T-cell (primary cell): ENCODE results near the gene FKBP11. TPM values are rescaled to one million over a fixed set of nuclear protein-coding genes. Genes with fewer than 3 reads are reported as not detected.

ENCODE experiments used
- ATAC-seq, 4 experiments: fragments of 200-7000 bp in 3 of 4; fragments of 150-1000 bp in 1 of 4; cut with Tn5 transposase; replicated peaks in 1 of 4; 1 replicate in 3 of 4; 2 replicates in 1 of 4; pipeline ENCODE4 v1.10.0; 2021; ENCODE audit warnings: moderate library complexity in 3 of 4, mild to moderate bottlenecking in 2 of 4, moderate number of reproducible peaks in 1 of 4
- CTCF ChIA-PET, 2 donors: fragments of 300-600 bp; sonication (Branson Sonifier 250); formaldehyde crosslinking; loops; one replicate each; lab custom pipeline; 2022; ENCODE audit warnings: antibody characterized with exemption in 2 of 2; lab: Charles Lee
- POLR2A ChIA-PET, 2 donors: fragments of 300-600 bp; sonication (Branson Sonifier 250); formaldehyde crosslinking; loops; one replicate each; lab custom pipeline; 2022; ENCODE audit warnings: antibody characterized with exemption in 2 of 2; lab: Charles Lee
- DNase-seq, 35 experiments: peaks; one replicate each; pipeline versions ENCODE4 v3.0.0 to v3.0.0-alpha.2; 2013 to 2023
- H3K27ac ChIP-seq: one replicate; pipeline ENCODE4 v1.5.1; 2013; ENCODE audit warnings: low read length
- H3K27me3 ChIP-seq, 2 experiments: replicated peaks in 1 of 2; 1 replicate in 1 of 2; 2 replicates in 1 of 2; pipeline versions ENCODE4 v1.6.1 to v1.7.0; 2013; ENCODE audit warnings: low read length in 1 of 2, mixed read lengths in 1 of 2; ENCODE audit not compliant: control insufficient read depth in 2 of 2, insufficient read depth in 2 of 2; ENCODE audit errors: extremely low read depth in 1 of 2
- H3K36me3 ChIP-seq, 2 donors: 1 replicate in 1 of 2; 2 replicates in 1 of 2; pipeline versions ENCODE4 v1.6.1 to v1.7.0; 2013; ENCODE audit warnings: low read length in 1 of 2; ENCODE audit not compliant: control insufficient read depth in 2 of 2, insufficient read depth in 1 of 2; ENCODE audit errors: extremely low read depth in 1 of 2
- H3K4me1 ChIP-seq, 2 experiments: 1 replicate in 1 of 2; 2 replicates in 1 of 2; pipeline versions ENCODE4 v1.6.1 to v1.7.0; 2013; ENCODE audit warnings: low read length in 2 of 2, mixed read lengths in 1 of 2; ENCODE audit not compliant: insufficient read depth in 2 of 2, control insufficient read depth in 1 of 2; ENCODE audit errors: extremely low read depth in 1 of 2
- H3K4me3 ChIP-seq, 2 donors: 1 replicate in 1 of 2; 2 replicates in 1 of 2; pipeline versions ENCODE4 v1.5.1 to v1.7.0; 2013; ENCODE audit warnings: mild to moderate bottlenecking in 2 of 2, low read length in 1 of 2, moderate library complexity in 1 of 2; ENCODE audit not compliant: control insufficient read depth in 1 of 2; ENCODE audit errors: extremely low read depth in 1 of 2
- H3K9me3 ChIP-seq: 2 replicates; pipeline ENCODE4 v1.7.0; 2013
- H3K27ac Mint-ChIP-seq, 2 donors: one replicate each; pipeline ENCODE4 v1.8.0; 2020 to 2021; ENCODE audit warnings: mild to moderate bottlenecking in 2 of 2, mixed read lengths in 2 of 2
- H3K27me3 Mint-ChIP-seq, 2 donors: one replicate each; pipeline ENCODE4 v1.8.0; 2021 to 2022; ENCODE audit warnings: mixed read lengths in 2 of 2
- H3K36me3 Mint-ChIP-seq: one replicate; pipeline ENCODE4 v1.8.0; 2021; ENCODE audit warnings: mixed read lengths
- H3K4me1 Mint-ChIP-seq, 3 donors: one replicate each; pipeline ENCODE4 v1.8.0; 2020 to 2022; ENCODE audit warnings: mixed read lengths in 3 of 3, mild to moderate bottlenecking in 1 of 3
- H3K4me3 Mint-ChIP-seq, 3 donors: one replicate each; pipeline ENCODE4 v1.8.0; 2020 to 2022; ENCODE audit warnings: mild to moderate bottlenecking in 3 of 3, mixed read lengths in 3 of 3, moderate library complexity in 3 of 3
- H3K9me3 Mint-ChIP-seq, 3 donors: one replicate each; pipeline ENCODE4 v1.8.0; 2020 to 2022; ENCODE audit warnings: mixed read lengths in 3 of 3
- WGBS: methylation state at CpG from one replicate; pipeline ENCODE4 v1.1.5; 2013; ENCODE audit warnings: missing lambda C conversion rate; ENCODE audit not compliant: insufficient coverage; 5-methylcytosine and 5-hydroxymethylcytosine counted together
- total RNA-seq, 35 experiments: library from RNA in 6 of 35; stranded (reverse) in 6 of 35; fragments of 120-200 nt in 1 of 35; gene quantifications; one replicate each; pipeline versions ENCODE4 v1.2.1 to v1.2.4 and lab custom pipeline; 2013 to 2026

Gene FKBP11
- total RNA-seq, 5 donors from 2014 or later (not counting 1 experiment from before 2014, with no cell fraction given), result 55.6 to 83.0 (median 68.1) TPM

DNA sequence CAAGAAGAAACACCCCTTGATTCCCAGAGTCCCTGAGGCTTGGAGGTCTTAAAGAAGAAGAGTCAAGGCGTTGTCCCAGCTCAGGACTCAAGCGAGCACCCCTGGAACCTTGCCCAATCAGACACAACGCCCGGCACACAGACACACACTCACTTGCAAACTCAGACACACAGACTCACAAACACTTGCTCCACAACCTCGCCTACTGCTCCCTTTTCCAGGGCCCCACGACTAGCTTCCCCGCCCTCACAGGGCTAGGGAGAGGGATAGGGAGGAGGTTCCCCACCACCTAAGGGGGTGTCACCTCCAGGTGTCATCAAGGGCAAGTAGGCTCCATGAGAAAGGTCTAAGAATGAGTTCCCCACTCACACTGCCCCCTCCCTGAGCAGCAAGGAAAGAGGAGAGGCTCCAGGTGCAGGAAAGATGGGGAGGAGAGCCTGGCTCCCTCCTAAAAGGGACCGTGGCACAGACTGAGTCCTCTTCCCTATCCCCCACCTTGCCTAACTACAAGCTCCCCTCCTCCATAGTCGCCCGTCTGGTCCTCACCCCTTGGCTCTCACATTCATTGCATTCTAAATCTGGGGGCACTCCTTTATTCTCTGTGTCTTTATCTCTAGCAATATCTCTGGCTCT lies 45.5 kb upstream of the FKBP11 start:
- ChIA-PET CTCF (no interaction called here), POLR2A (interaction anchor here in 1 of 2 donors (0.7 kb wide), 1 partner anchor 373 kb away, joined by 6 read pairs; no protein-coding TSS in a partner anchor)
- Histone ChIP-seq H3K4me1 (peaks cover 7 to 43% of the 10 kb centered on the region in 2 experiments), H3K36me3 (no peaks in the 10 kb centered on the region), H3K9me3 (no peaks in the 10 kb centered on the region), H3K27me3 (peaks cover 6 to 53% of the 10 kb centered on the region in 2 experiments), H3K27ac (no peak overlapping the region), H3K4me3 (peak overlapping the region in 1 of 2 donors; percentile 64)
- Mint-ChIP-seq H3K9me3 (no peaks in the 10 kb centered on the region), H3K27me3 (peaks cover 32 to 43% of the 10 kb centered on the region in 2 donors), H3K27ac (peak overlapping the region in 1 of 2 donors; percentile 76), H3K4me3 (peak overlapping the region; percentile 58 to 82 (median 59)), H3K36me3 (no peaks in the 10 kb centered on the region), H3K4me1 (peaks cover 26 to 35% (median 29%) of the 10 kb centered on the region in 3 donors)
- 47% methylated on average over 3 of the region's 10 CpGs for WGBS
- DNase-seq, result no peak
- ATAC-seq, result no peak

DNA sequence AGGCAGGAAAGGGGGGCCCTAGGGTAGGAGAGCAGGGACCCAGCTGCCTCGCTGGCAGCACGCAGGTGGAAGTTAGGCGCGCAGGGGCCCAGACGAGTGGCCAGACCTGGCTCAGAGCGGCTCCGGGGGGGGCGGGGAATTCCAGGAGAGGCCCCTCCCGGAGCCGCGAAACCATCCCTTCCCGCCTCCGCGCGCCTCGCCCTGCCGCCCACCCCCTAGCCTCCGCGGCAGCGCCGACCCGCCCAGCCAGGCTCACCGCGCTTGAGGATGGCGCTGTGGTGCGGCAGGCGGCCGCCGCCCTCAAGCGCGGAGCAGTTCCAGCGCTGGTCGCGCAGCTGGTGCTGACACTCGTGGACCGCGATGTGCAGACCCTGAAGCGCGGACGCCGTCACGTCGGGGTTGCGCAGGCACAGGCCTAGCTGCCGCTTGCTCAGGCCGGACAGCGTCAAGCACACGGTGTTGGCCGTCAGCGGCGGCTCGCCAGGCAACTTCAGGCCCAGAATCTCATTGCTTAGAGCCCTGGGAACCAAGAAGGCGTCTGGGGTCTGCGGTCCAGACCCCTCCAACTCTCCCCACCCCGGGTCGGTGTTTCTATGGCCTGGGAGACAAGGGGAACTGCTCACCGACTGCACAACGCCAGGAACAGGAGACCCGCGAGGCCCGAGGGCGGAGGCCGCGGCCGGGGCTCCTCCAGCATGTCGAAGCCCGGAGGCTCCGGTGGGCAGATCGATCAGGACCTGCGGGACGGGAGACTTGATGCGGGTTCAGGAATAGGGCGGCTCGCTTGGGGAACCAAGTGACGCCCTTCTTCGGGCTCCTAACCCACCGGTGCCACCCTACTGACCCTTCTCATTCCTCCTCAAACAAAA lies 44.8 kb upstream of the FKBP11 start:
- H3K4me1 Mint-ChIP-seq, result peaks cover 26 to 35% (median 29%) of the 10 kb centered on the region in 3 donors
- Histone ChIP-seq H3K27ac (no peak overlapping the region), H3K9me3 (no peaks in the 10 kb centered on the region), H3K4me3 (peak overlapping the region; percentile 2 to 64), H3K4me1 (peaks cover 7 to 43% of the 10 kb centered on the region in 2 experiments), H3K36me3 (no peaks in the 10 kb centered on the region), H3K27me3 (peaks cover 6 to 53% of the 10 kb centered on the region in 2 experiments)
- ChIA-PET CTCF (interaction anchor here in 1 of 2 donors (0.7 kb wide), 1 partner anchor 232 kb away, joined by 22 read pairs; no protein-coding TSS in a partner anchor), POLR2A (no interaction called here)
- peak overlapping the region; percentile 34 to 82 (median 58) for H3K4me3 Mint-ChIP-seq
- no peak overlapping the region for H3K27ac Mint-ChIP-seq
- H3K36me3 Mint-ChIP-seq, result no peaks in the 10 kb centered on the region
- H3K9me3 Mint-ChIP-seq, result no peaks in the 10 kb centered on the region
- WGBS, result 9% methylated on average over 66 of the region's 77 CpGs
- DNase-seq, result peak in 12 of 35 experiments; percentile 8 to 69 (median 34)
- H3K27me3 Mint-ChIP-seq, result peaks cover 32 to 42% of the 10 kb centered on the region in 2 donors
- peak; percentile 78 to 82 (median 78) for ATAC-seq

DNA sequence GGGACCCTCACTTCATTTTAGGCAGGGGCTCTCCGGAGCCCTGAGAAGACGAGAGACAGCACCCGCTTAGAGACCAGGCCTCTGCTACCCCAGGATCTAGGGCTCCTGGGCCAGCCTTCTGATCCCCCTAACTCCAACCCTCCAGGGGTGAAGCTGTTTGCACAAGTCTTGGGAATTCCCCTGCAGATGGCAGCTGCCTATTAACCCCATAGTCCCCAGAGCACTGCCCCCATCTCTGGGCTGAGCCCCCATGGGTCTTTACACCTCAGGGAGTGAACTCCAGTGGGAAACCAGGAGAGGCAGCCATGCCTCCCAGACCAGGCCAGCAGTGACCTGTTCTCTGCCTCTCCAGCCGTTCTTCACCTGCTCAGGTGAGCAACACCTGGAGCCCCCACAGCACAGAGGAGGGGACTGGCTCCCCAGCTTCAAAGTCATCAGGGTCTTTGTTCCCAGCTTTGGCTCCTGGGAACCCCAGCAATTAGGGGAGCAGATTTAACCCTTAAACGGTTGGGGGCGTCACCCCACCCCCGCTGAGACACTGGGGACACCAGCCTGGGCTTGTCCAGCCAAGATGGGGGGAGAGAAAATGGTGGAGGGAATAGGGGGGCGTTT lies 44.0 kb upstream of the FKBP11 start:
- Mint-ChIP-seq H3K4me1 (peaks cover 26 to 35% (median 26%) of the 10 kb centered on the region in 3 donors), H3K27ac (no peak overlapping the region), H3K36me3 (no peaks in the 10 kb centered on the region), H3K27me3 (peaks cover 27 to 37% of the 10 kb centered on the region in 2 donors), H3K4me3 (peak overlapping the region in 1 of 3 donors; percentile 82), H3K9me3 (no peaks in the 10 kb centered on the region)
- H3K4me1 ChIP-seq, result peaks cover 7 to 42% of the 10 kb centered on the region in 2 experiments
- no peaks in the 10 kb centered on the region for H3K9me3 ChIP-seq
- H3K36me3 ChIP-seq, result no peaks in the 10 kb centered on the region
- ATAC-seq, result no peak
- no peak overlapping the region for H3K27ac ChIP-seq
- POLR2A ChIA-PET, result interaction anchor here in 1 of 2 donors (0.6 kb wide), 1 partner anchor 37 kb away, joined by 4 read pairs; no protein-coding TSS in a partner anchor
- WGBS, result 86% methylated on average over 7 of the region's 8 CpGs
- H3K27me3 ChIP-seq, result peaks cover 6 to 51% of the 10 kb centered on the region in 2 experiments
- DNase-seq, result no peak
- CTCF ChIA-PET, result interaction anchor here (0.5 to 2.1 kb wide), 8 partner anchors 9 to 232 kb away, joined by 3 to 22 read pairs (median 4); partner anchors contain the start of genes ARF3 (in 1 of the 2), FKBP11 (in 1 of the 2) and WNT1 (in 1 of the 2)
- H3K4me3 ChIP-seq, result no peak overlapping the region

DNA sequence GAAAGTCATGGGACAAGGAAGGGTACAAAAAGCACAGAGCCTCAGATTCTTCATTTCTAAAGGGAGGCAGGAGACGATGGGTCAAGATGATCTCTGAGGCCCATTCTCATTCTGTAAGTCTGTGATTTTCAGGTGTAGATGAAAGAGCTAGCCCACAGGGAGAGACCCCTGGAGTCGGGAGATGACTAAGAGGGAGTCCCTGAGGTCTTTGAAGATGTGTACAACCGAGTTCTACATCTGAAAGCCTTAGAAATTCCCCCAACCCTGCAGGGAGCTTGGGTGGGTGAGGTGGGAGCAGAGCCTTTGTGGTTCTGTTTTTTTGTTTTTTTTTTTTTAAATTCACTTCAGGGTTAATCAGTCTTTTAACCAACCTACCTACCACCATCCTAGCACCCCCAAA lies 43.2 kb upstream of the FKBP11 start:
- H3K4me1 Mint-ChIP-seq, result peaks cover 24 to 35% (median 26%) of the 10 kb centered on the region in 3 donors
- no peak overlapping the region for H3K4me3 ChIP-seq
- H3K27me3 Mint-ChIP-seq, result peaks cover 24 to 33% of the 10 kb centered on the region in 2 donors
- H3K27me3 ChIP-seq, result peaks cover 6 to 43% of the 10 kb centered on the region in 2 experiments
- ATAC-seq (no peak), DNase-seq (no peak)
- no peak overlapping the region for H3K27ac Mint-ChIP-seq
- H3K9me3 ChIP-seq, result no peaks in the 10 kb centered on the region
- H3K9me3 Mint-ChIP-seq, result no peaks in the 10 kb centered on the region
- no peak overlapping the region for H3K4me3 Mint-ChIP-seq
- H3K4me1 ChIP-seq, result peaks cover 7 to 36% of the 10 kb centered on the region in 2 experiments
- no peaks in the 10 kb centered on the region for H3K36me3 ChIP-seq
- ChIA-PET CTCF (interaction anchor here (0.6 to 2.1 kb wide), 7 partner anchors 9 to 1087 kb away, joined by 3 to 6 read pairs (median 5); partner anchors contain the start of genes ARF3 (in 1 of the 2), FKBP11 (in 1 of the 2) and WNT1 (in 1 of the 2)), POLR2A (interaction anchor here in 1 of 2 donors (0.6 kb wide), 2 partner anchors 36 to 359 kb away, joined by 4 to 7 read pairs; no protein-coding TSS in a partner anchor)
- H3K36me3 Mint-ChIP-seq, result no peaks in the 10 kb centered on the region
- no peak overlapping the region for H3K27ac ChIP-seq
- WGBS, result 57% methylated on average over 1 of the region's 3 CpGs

DNA sequence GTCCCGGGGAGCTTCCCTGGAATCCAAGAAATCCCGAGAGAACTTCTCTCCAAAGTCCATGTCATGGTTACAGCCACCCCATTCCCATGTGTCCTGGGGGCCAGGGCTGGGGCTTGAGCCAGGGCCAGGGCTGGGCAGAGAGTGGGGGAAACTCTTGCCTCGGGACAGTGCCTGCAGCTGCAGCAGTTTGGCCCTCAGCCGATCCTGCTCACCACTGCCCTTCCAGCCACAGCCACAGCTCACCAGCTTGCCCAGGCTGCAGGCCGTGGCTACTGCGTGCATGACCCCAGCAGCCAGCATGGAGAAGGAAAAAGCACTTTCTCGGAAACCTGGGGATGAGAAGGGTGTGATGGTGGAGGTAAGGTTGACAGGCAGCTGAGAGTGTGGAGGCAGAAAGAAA lies 42.7 kb upstream of the FKBP11 start:
- H3K4me3 ChIP-seq, result no peak overlapping the region
- Mint-ChIP-seq H3K9me3 (no peaks in the 10 kb centered on the region), H3K27ac (no peak overlapping the region), H3K27me3 (peaks cover 19 to 28% of the 10 kb centered on the region in 2 donors), H3K36me3 (no peaks in the 10 kb centered on the region), H3K4me3 (no peak overlapping the region), H3K4me1 (peaks cover 24 to 35% (median 26%) of the 10 kb centered on the region in 3 donors)
- ATAC-seq, result no peak
- H3K36me3 ChIP-seq, result no peaks in the 10 kb centered on the region
- CTCF ChIA-PET, result interaction anchor here (0.6 to 2.1 kb wide), 3 partner anchors 43 to 1087 kb away, joined by 5 to 6 read pairs (median 5); partner anchors contain the start of gene FKBP11 (in 1 of the 2)
- DNase-seq, result no peak
- POLR2A ChIA-PET, result interaction anchor here in 1 of 2 donors (0.6 kb wide), 1 partner anchor 359 kb away, joined by 7 read pairs; no protein-coding TSS in a partner anchor
- no peak overlapping the region for H3K27ac ChIP-seq
- peaks cover 6 to 39% of the 10 kb centered on the region in 2 experiments for H3K27me3 ChIP-seq
- 100% methylated on average over 1 of the region's 7 CpGs for WGBS
- peaks cover 7 to 36% of the 10 kb centered on the region in 2 experiments for H3K4me1 ChIP-seq
- H3K9me3 ChIP-seq, result no peaks in the 10 kb centered on the region
